ENCODE results near the gene PLPPR5.
"Not testable (repeated sequence)": the region's sequence is repeated elsewhere in the genome, so short reads cannot be mapped to it uniquely, and the experiment has no call there.

PLPPR5 gene

GRCh38 chr1:98888869-98889268 is 115.8 kb downstream of the PLPPR5 start:
- no peak for DNase-seq (ENCODE audit: low read depth)
- H3K4me3 ChIP-seq (ENCODE audit: low read length): no peak overlapping the region

GRCh38 chr1:98887507-98887906 is 117.2 kb downstream of the PLPPR5 start:
- no peak for DNase-seq (ENCODE audit: low read depth)

More at GRCh38 chr1:98888869-98889268, 115.8 kb downstream of the PLPPR5 start:
- TF ChIP-seq CTCF (conservative IDR thresholded peaks at IDR 0.05; ENCODE audit: low read depth, low read length): no peak

GRCh38 chr1:98884864-98885263 is 119.8 kb downstream of the PLPPR5 start:
- DNase-seq (ENCODE audit: low read depth): no peak
- TF ChIP-seq CTCF (conservative IDR thresholded peaks at IDR 0.05; ENCODE audit: low read depth, low read length): no peak
- no peak overlapping the region for H3K4me3 ChIP-seq (ENCODE audit: low read length)

More at GRCh38 chr1:98887507-98887906, 117.2 kb downstream of the PLPPR5 start:
- H3K4me3 ChIP-seq (ENCODE audit: low read length): no peak overlapping the region
- TF ChIP-seq CTCF (conservative IDR thresholded peaks at IDR 0.05; ENCODE audit: low read depth, low read length): no peak

DNA sequence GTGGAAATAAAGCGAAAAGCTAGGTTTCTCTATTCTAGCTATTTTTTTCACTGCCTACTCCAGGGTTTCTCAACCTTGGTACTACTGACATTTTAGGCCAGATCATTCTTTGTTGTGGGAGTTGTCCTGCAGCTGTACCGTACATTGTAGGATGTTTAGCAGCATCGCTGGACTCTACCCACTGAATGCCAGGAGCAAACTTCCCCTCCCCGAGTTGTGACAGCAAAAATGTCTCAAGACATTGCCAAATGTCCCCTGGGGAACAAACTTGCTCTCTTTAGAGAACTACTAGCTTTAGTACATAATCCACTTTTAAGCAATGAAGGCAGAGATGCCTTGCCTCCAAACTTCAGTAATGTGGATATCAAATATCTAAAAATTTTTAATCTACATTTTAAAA is 122.8 kb downstream of the PLPPR5 start:
- H3K4me3 ChIP-seq (ENCODE audit: low read length): no peak overlapping the region
- DNase-seq (ENCODE audit: low read depth): no peak
- no peak for TF ChIP-seq CTCF (conservative IDR thresholded peaks at IDR 0.05; ENCODE audit: low read depth, low read length)

DNA sequence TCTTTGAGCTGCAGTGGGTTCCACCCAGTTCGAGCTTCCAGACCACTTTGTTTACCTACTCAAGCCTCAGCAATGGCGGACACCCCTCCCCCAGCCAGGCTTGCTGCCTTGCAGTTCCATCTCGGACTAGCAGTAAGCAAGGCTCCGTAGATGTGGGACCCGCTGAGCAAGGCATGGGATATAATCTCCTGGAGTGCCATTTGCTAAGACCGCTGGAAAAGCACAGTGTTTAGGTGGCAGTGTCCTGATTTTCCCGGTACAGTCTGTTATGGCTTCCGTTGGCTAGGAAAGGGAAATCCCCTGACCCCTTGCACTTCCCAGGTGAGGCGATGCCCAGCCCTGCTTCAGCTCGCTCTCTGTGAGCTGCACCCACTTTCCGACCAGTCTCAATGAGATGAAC is 123.4 kb downstream of the PLPPR5 start:
- not testable (repeated sequence) for H3K4me3 ChIP-seq (ENCODE audit: low read length); DNase-seq (ENCODE audit: low read depth)

DNA sequence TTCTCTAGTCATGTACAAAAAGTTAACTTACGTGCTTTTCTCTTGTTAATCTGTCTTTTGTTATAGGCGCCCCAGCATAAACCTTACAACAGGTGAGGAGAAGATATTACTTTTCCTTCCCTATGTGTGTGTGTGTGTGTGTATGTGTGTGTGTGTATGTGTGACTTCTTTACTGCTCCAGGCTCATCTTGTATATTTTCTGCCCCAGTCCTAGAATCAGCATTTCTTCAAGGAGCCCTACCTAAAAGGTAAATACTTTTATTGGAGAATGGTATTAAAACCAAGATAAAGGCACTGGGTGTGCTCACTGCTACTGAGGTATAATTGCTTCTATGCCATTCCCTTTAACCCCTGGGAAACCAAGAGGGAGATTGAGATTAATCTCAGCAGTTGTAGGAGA is 129.8 kb downstream of the PLPPR5 start:
- no peak overlapping the region for H3K4me3 ChIP-seq (ENCODE audit: low read length)
- no peak for DNase-seq (ENCODE audit: low read depth)
- no peak for TF ChIP-seq CTCF (conservative IDR thresholded peaks at IDR 0.05; ENCODE audit: low read depth, low read length)

- no peak for DNase-seq (ENCODE audit: low read depth)
- no peak for TF ChIP-seq CTCF (conservative IDR thresholded peaks at IDR 0.05; ENCODE audit: low read depth, low read length)
- no peak overlapping the region for H3K4me3 ChIP-seq (ENCODE audit: low read length)
Observed at GRCh38 chr1:98870959-98871903, 133.4 kb downstream of the PLPPR5 start.
